Hematopoietic multipotent progenitor cell treated with erythropoietin and hydrocortisone succinate and interleukin-3 and kit ligand, for 17 days (in vitro differentiated cells): Measurements from ENCODE around the gene CPPED1.

Experiments
- DNase-seq: peaks from one replicate; pipeline ENCODE4 v3.0.0-alpha.2; 2015; ENCODE audit warnings: low spot score

Gene CPPED1

DNA sequence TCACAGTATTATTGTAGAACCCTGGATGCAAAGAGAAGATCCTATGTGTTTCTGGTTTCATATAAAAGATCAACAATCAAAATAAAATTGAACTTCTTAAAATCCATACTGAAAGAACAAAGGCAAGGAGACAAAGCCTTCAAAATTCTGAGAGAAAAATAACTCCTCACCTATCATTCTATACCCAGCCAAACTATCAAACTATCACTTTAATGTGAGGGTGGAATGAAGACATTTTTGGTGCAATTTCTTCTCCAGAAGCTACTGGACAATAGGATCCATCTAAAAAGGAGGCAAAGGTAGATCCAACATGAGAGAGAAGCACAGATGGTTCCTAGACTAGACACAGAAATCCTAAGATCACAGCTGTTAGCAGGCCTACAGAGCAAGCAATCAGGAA is 71.1 kb downstream of the CPPED1 start:
- DNase-seq, result no peak

GRCh38 chr16:12729448-12729847 is 74.2 kb downstream of the CPPED1 start:
- DNase-seq, result no peak

- DNase-seq, result no peak
Observed at GRCh38 chr16:12728469-12728868, 75.2 kb downstream of the CPPED1 start.

DNA sequence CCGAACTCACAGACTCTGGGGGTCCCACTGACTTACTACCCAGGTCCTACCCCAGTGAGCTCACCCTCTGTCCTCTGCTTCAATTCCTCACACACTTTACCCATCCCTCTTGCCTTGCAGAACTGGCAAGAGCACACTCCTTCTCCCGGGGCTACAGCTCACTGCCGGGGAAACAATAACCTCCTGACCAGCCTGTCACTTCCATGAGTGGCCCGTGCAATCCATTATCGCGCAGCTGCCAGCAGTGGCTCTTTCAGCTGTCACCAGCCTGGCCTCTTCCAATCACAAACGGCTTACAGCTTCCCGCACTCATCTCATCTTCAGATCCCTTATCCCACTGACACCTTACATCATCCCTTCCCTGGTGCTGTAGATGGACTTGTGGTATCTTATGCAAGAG is 79.5 kb downstream of the CPPED1 start:
- no peak for DNase-seq

GRCh38 chr16:12723681-12724080 is 80.0 kb downstream of the CPPED1 start:
- no peak for DNase-seq

DNA sequence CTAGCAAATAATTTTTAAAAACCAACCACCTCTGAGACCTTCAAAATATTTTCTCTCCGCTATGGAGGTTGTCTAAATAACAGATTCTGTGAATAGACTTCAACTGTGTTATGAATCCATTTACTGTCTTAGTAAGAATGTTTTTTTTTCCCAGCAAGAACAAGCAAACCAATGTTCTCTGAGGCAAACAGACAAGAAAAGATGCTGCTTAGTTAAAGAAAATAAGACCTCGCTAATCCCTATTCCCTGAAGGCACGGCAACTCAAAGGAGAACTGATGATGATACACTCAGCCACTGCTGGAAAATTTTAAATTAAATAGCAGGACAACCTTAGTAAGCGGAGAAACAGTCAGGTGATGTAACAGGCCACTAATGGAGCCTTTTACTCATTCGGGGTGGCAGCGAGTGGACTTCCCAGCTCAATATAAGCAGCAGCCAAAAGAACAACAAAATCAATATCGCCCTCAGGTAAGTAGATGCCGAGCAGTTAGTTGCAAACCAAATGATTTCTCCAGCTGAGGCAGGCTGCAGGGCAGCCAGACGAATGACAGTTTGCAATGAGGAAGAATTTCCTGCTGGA is 81.8 kb downstream of the CPPED1 start:
- DNase-seq, result no peak

- no peak for DNase-seq
Observed at GRCh38 chr16:12719972-12720371, 83.7 kb downstream of the CPPED1 start.

GRCh38 chr16:12716658-12717057 is 87.0 kb downstream of the CPPED1 start:
- DNase-seq, result no peak

GRCh38 chr16:12709807-12710206 is 93.9 kb downstream of the CPPED1 start:
- no peak for DNase-seq

- no peak for DNase-seq
Observed at GRCh38 chr16:12708266-12708665, 95.4 kb downstream of the CPPED1 start.

DNA sequence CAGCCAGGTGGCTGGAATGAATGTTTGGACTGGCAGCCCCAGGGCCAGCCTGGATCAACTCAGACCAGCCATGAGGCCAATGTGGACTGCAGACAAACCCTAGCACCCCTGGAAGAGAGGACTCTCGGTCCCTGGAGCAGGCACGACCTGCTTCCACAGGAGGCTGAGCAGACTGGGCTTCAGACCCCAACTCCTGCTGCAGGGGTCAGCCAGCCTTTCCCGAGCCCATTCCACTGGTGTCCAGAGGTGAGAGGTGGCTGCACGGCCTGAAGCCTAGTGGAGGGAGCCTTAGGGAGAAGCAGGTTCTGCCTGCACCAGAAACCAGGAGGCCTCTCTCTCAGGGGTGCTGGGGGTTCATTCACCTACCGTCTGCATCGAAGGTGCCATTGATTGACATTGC is 97.1 kb downstream of the CPPED1 start:
- no peak for DNase-seq

DNA sequence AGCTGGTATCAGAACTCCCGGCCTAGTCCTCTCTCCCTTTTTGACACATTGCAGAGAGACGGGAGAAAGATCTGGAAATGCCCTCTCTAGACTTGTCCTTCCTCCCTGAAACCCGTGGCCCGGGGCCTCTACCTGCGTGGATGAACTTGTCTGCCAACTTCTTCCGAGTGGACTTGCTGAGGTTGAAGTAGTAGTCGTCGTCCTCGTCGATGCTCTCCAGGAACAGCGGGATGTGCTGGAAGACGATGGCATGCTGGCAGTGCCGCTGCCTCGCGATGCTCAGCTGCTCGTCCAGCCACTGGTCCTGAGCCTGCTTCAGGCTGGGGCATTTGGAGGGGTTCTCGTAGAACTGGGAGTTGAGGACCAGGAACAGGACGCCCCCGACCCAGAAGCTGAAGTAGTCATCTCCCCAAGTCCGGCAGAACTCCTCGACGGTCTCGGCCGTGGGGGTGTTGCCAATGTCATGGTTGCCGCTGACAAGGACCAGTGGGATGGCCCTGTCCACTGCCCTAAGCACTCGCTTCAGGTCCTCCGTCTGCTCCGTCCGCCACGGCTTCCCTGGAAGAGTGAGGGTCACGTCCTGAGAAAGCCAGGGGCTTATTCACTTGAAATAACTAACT is 99.1 kb downstream of the CPPED1 start:
- no peak for DNase-seq

- DNase-seq, result no peak
Observed at GRCh38 chr16:12703935-12704334, 99.8 kb downstream of the CPPED1 start.

GRCh38 chr16:12700161-12700560 is 103.5 kb downstream of the CPPED1 start:
- no peak for DNase-seq

DNA sequence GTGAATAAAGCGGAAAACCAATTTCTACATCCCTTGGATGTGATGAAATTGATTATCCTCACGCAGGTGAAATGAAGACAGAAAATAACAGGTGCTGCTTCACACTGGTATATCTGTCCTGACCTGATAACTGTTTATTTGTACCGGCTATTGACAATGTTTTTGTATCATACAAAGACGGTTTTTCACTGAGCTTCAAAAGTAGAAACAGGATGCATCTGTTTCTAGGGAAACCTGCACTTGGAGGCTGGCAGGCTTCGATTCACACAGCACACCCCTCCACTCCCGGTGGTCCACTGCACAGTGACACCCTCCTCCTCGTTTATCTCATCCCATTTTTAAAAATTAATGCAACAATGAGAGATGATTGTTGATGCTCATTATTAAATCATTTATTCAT is 104.5 kb downstream of the CPPED1 start:
- no peak for DNase-seq

DNA sequence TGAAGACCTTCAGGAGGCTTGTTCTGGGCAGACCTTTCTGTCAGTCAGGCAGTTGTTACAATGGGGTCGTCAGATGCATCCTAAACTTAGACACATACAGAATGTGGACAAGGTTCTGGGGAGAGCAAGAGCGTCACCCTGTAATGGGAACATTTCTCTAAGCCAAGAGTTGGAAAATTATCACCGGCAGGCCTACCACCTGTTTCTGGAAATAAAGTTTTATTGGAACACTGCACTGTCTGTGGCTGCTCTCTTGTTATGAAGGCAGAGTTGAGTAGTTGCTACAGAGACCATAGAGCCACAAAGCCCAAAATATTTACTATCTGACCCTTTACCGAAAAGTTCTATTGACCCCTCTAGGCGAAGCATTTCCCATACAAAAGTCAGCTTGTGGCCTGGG is 106.2 kb downstream of the CPPED1 start:
- DNase-seq, result no peak

GRCh38 chr16:12695454-12695853 is 108.2 kb downstream of the CPPED1 start:
- DNase-seq, result no peak

DNA sequence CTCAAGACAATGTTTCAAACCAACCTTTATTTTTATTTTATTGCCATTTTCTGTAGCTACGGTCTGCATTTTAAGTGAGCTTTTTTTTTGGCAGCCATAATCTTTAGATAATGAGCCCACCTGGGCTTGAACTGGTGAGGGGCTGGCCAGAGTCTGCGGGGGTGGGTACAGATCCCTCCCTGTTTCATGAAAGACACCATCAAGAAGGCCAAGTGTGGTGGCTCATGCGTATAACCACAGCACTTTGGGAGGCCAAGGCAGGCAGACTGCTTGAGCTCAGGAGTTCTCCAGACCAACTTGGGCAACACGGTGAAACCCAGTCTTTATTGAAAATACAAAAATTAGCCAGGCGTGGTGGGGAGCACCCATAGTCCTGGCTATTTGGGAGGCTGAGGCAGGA is 113.7 kb downstream of the CPPED1 start:
- DNase-seq, result no peak

- no peak for DNase-seq
Observed at GRCh38 chr16:12688951-12689850, 114.5 kb downstream of the CPPED1 start.

GRCh38 chr16:12685806-12686205 is 117.9 kb downstream of the CPPED1 start:
- DNase-seq, result no peak

- DNase-seq, result peak; percentile 67
Observed at GRCh38 chr16:12682432-12683165, 121.1 kb downstream of the CPPED1 start.

DNA sequence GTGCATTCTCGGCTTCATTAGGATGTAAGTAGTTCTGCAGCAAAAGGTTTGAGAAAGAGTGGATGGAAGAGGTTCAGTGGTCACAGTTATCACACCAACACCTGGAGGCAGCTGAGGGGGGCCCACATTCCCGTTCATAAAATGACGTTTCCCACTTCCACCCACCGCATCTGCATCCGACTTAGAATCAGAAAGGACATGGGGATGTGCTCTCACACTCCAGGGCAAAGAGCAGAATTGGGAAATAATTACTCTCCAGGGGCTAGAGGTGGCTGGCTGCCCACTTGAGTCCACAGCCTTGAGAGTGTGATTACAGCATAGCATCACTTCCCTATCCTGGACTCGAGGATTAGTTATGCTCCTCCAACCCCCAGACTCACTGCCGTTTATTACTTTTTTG is 122.0 kb downstream of the CPPED1 start:
- DNase-seq, result no peak

GRCh38 chr16:12680531-12680930 is 123.2 kb downstream of the CPPED1 start:
- no peak for DNase-seq
